WI38 (cell line): ENCODE results near the gene SELENOK.

Experiments used
- H3K4me3 ChIP-seq: 2 replicates; pipeline ENCODE4 v1.5.1; 2011; ENCODE audit warnings: low read depth, mild to moderate bottlenecking, control low read depth, low read length
- CTCF ChIP-seq: IDR thresholded peaks from 2 replicates; pipeline ENCODE4 v1.5.1; 2012; ENCODE audit warnings: low read depth, mild to moderate bottlenecking, control low read depth, low read length

SELENOK gene

GRCh38 chr3:53862241-53862640, 29.4 kb downstream of the SELENOK start:
- TF ChIP-seq CTCF: no peak
- no peak overlapping the region for H3K4me3 ChIP-seq

- H3K4me3 ChIP-seq: no peak overlapping the region
- TF ChIP-seq CTCF: no peak
Measured at GRCh38 chr3:53860196-53860595, 31.5 kb downstream of the SELENOK start.

- H3K4me3 ChIP-seq: no peak overlapping the region
- no peak for TF ChIP-seq CTCF
Measured at GRCh38 chr3:53859178-53859577, 32.5 kb downstream of the SELENOK start.

- TF ChIP-seq CTCF: no peak
- no peak overlapping the region for H3K4me3 ChIP-seq
Measured at GRCh38 chr3:53858096-53858741, 33.4 kb downstream of the SELENOK start.

- H3K4me3 ChIP-seq: no peak overlapping the region
- no peak for TF ChIP-seq CTCF
Measured at GRCh38 chr3:53856964-53857363, 34.7 kb downstream of the SELENOK start.

GRCh38 chr3:53850895-53851294, 40.8 kb downstream of the SELENOK start:
- no peak overlapping the region for H3K4me3 ChIP-seq
- no peak for TF ChIP-seq CTCF

- H3K4me3 ChIP-seq: no peak overlapping the region
- TF ChIP-seq CTCF: no peak
Measured at GRCh38 chr3:53849916-53850315, 41.7 kb downstream of the SELENOK start.
